Measurements from ENCODE around the gene HUNK. TPM values are rescaled to one million over a fixed set of nuclear protein-coding genes. Genes with fewer than 3 reads are reported as not detected.

The HUNK gene
- polyA plus RNA-seq, 1 donor: 9.1 TPM

- WGBS (ENCODE audit: insufficient coverage, low lambda C conversion rate): no CpG with 5 or more reads among the region's 3 CpGs
Observed at GRCh38 chr21:32009263-32009662, 136.4 kb downstream of the HUNK start.

GRCh38 chr21:32015461-32016139, 142.8 kb downstream of the HUNK start:
- H3K9me3 ChIP-seq (ENCODE audit: control insufficient read depth, low read depth, low read length): no peaks in the 10 kb centered on the region
- H3K4me1 ChIP-seq (ENCODE audit: control insufficient read depth, insufficient read depth, low read length): no peaks in the 10 kb centered on the region
- no peaks in the 10 kb centered on the region for H3K27me3 ChIP-seq (ENCODE audit: control insufficient read depth, insufficient read depth, low read length)
- no peaks in the 10 kb centered on the region for H3K36me3 ChIP-seq (ENCODE audit: control insufficient read depth, insufficient read depth, low read length)
- DNase-seq: no peak
- H3K27ac ChIP-seq (ENCODE audit: low read length): no peak overlapping the region
- WGBS (ENCODE audit: insufficient coverage, low lambda C conversion rate): 86% methylated on average over 2 of the region's 7 CpGs
- H3K4me3 ChIP-seq (ENCODE audit: low read length): no peak overlapping the region

More at GRCh38 chr21:32009263-32009662, 136.4 kb downstream of the HUNK start:
- Histone ChIP-seq H3K9me3 (ENCODE audit: control insufficient read depth, low read depth, low read length) (no peaks in the 10 kb centered on the region), H3K4me1 (ENCODE audit: control insufficient read depth, insufficient read depth, low read length) (no peaks in the 10 kb centered on the region), H3K27ac (ENCODE audit: low read length) (no peak overlapping the region), H3K27me3 (ENCODE audit: control insufficient read depth, insufficient read depth, low read length) (no peaks in the 10 kb centered on the region), H3K4me3 (ENCODE audit: low read length) (no peak overlapping the region), H3K36me3 (ENCODE audit: control insufficient read depth, insufficient read depth, low read length) (no peaks in the 10 kb centered on the region)
- DNase-seq: no peak

GRCh38 chr21:32018381-32018780, 145.6 kb downstream of the HUNK start:
- Histone ChIP-seq H3K27me3 (ENCODE audit: control insufficient read depth, insufficient read depth, low read length) (no peaks in the 10 kb centered on the region), H3K4me3 (ENCODE audit: low read length) (no peak overlapping the region), H3K27ac (ENCODE audit: low read length) (no peak overlapping the region), H3K4me1 (ENCODE audit: control insufficient read depth, insufficient read depth, low read length) (no peaks in the 10 kb centered on the region), H3K36me3 (ENCODE audit: control insufficient read depth, insufficient read depth, low read length) (no peaks in the 10 kb centered on the region), H3K9me3 (ENCODE audit: control insufficient read depth, low read depth, low read length) (no peaks in the 10 kb centered on the region)
- DNase-seq: no peak
- no CpG with 5 or more reads among the region's 3 CpGs for WGBS (ENCODE audit: insufficient coverage, low lambda C conversion rate)

GRCh38 chr21:32020564-32020963, 147.7 kb downstream of the HUNK start:
- Histone ChIP-seq H3K36me3 (ENCODE audit: control insufficient read depth, insufficient read depth, low read length) (no peaks in the 10 kb centered on the region), H3K27me3 (ENCODE audit: control insufficient read depth, insufficient read depth, low read length) (no peaks in the 10 kb centered on the region)
- WGBS (ENCODE audit: insufficient coverage, low lambda C conversion rate): no CpG with 5 or more reads among the region's 5 CpGs

GRCh38 chr21:32021319-32021994, 148.6 kb downstream of the HUNK start:
- Histone ChIP-seq H3K36me3 (ENCODE audit: control insufficient read depth, insufficient read depth, low read length) (no peaks in the 10 kb centered on the region), H3K27me3 (ENCODE audit: control insufficient read depth, insufficient read depth, low read length) (no peaks in the 10 kb centered on the region), H3K27ac (ENCODE audit: low read length) (no peak overlapping the region), H3K9me3 (ENCODE audit: control insufficient read depth, low read depth, low read length) (no peaks in the 10 kb centered on the region), H3K4me1 (ENCODE audit: control insufficient read depth, insufficient read depth, low read length) (no peaks in the 10 kb centered on the region), H3K4me3 (ENCODE audit: low read length) (no peak overlapping the region)
- no CpG with 5 or more reads among the region's 12 CpGs for WGBS (ENCODE audit: insufficient coverage, low lambda C conversion rate)
- no peak for DNase-seq

More at GRCh38 chr21:32020564-32020963, 147.7 kb downstream of the HUNK start:
- DNase-seq: no peak
- H3K9me3 ChIP-seq (ENCODE audit: control insufficient read depth, low read depth, low read length): no peaks in the 10 kb centered on the region
- no peaks in the 10 kb centered on the region for H3K4me1 ChIP-seq (ENCODE audit: control insufficient read depth, insufficient read depth, low read length)
- H3K4me3 ChIP-seq (ENCODE audit: low read length): no peak overlapping the region
- no peak overlapping the region for H3K27ac ChIP-seq (ENCODE audit: low read length)

GRCh38 chr21:32022146-32022545, 149.3 kb downstream of the HUNK start:
- DNase-seq: no peak
- H3K4me1 ChIP-seq (ENCODE audit: control insufficient read depth, insufficient read depth, low read length): no peaks in the 10 kb centered on the region
- H3K9me3 ChIP-seq (ENCODE audit: control insufficient read depth, low read depth, low read length): no peaks in the 10 kb centered on the region
- no peaks in the 10 kb centered on the region for H3K36me3 ChIP-seq (ENCODE audit: control insufficient read depth, insufficient read depth, low read length)
- WGBS (ENCODE audit: insufficient coverage, low lambda C conversion rate): 100% methylated on average over 1 of the region's 6 CpGs
- H3K4me3 ChIP-seq (ENCODE audit: low read length): no peak overlapping the region
- no peaks in the 10 kb centered on the region for H3K27me3 ChIP-seq (ENCODE audit: control insufficient read depth, insufficient read depth, low read length)
- no peak overlapping the region for H3K27ac ChIP-seq (ENCODE audit: low read length)

GRCh38 chr21:32030146-32030652, 157.4 kb downstream of the HUNK start:
- Histone ChIP-seq H3K4me1 (ENCODE audit: control insufficient read depth, insufficient read depth, low read length) (no peaks in the 10 kb centered on the region), H3K9me3 (ENCODE audit: control insufficient read depth, low read depth, low read length) (no peaks in the 10 kb centered on the region)

GRCh38 chr21:32034850-32035249, 162.0 kb downstream of the HUNK start:
- H3K27me3 ChIP-seq (ENCODE audit: control insufficient read depth, insufficient read depth, low read length): no peaks in the 10 kb centered on the region
- no peak overlapping the region for H3K4me3 ChIP-seq (ENCODE audit: low read length)
- no peak for DNase-seq
- H3K4me1 ChIP-seq (ENCODE audit: control insufficient read depth, insufficient read depth, low read length): no peaks in the 10 kb centered on the region
- H3K9me3 ChIP-seq (ENCODE audit: control insufficient read depth, low read depth, low read length): no peaks in the 10 kb centered on the region
- H3K27ac ChIP-seq (ENCODE audit: low read length): no peak overlapping the region
- no peaks in the 10 kb centered on the region for H3K36me3 ChIP-seq (ENCODE audit: control insufficient read depth, insufficient read depth, low read length)
- no CpG with 5 or more reads among the region's 5 CpGs for WGBS (ENCODE audit: insufficient coverage, low lambda C conversion rate)

More at GRCh38 chr21:32030146-32030652, 157.4 kb downstream of the HUNK start:
- no peaks in the 10 kb centered on the region for H3K36me3 ChIP-seq (ENCODE audit: control insufficient read depth, insufficient read depth, low read length)
- no peak overlapping the region for H3K27ac ChIP-seq (ENCODE audit: low read length)
- H3K4me3 ChIP-seq (ENCODE audit: low read length): no peak overlapping the region
- DNase-seq: no peak
- H3K27me3 ChIP-seq (ENCODE audit: control insufficient read depth, insufficient read depth, low read length): no peaks in the 10 kb centered on the region
- 70% methylated on average over 3 of the region's 7 CpGs for WGBS (ENCODE audit: insufficient coverage, low lambda C conversion rate)

GRCh38 chr21:32035617-32036016, 162.8 kb downstream of the HUNK start:
- no CpG with 5 or more reads among the region's 2 CpGs for WGBS (ENCODE audit: insufficient coverage, low lambda C conversion rate)
- no peaks in the 10 kb centered on the region for H3K9me3 ChIP-seq (ENCODE audit: control insufficient read depth, low read depth, low read length)

GRCh38 chr21:32036756-32037155, 163.9 kb downstream of the HUNK start:
- DNase-seq: no peak
- no peak overlapping the region for H3K27ac ChIP-seq (ENCODE audit: low read length)
- H3K4me3 ChIP-seq (ENCODE audit: low read length): no peak overlapping the region
- no peaks in the 10 kb centered on the region for H3K4me1 ChIP-seq (ENCODE audit: control insufficient read depth, insufficient read depth, low read length)
- no peaks in the 10 kb centered on the region for H3K36me3 ChIP-seq (ENCODE audit: control insufficient read depth, insufficient read depth, low read length)
- WGBS (ENCODE audit: insufficient coverage, low lambda C conversion rate): no CpG with 5 or more reads among the region's 2 CpGs
- H3K9me3 ChIP-seq (ENCODE audit: control insufficient read depth, low read depth, low read length): no peaks in the 10 kb centered on the region
- H3K27me3 ChIP-seq (ENCODE audit: control insufficient read depth, insufficient read depth, low read length): no peaks in the 10 kb centered on the region

More at GRCh38 chr21:32035617-32036016, 162.8 kb downstream of the HUNK start:
- Histone ChIP-seq H3K36me3 (ENCODE audit: control insufficient read depth, insufficient read depth, low read length) (no peaks in the 10 kb centered on the region), H3K4me1 (ENCODE audit: control insufficient read depth, insufficient read depth, low read length) (no peaks in the 10 kb centered on the region), H3K27ac (ENCODE audit: low read length) (no peak overlapping the region), H3K27me3 (ENCODE audit: control insufficient read depth, insufficient read depth, low read length) (no peaks in the 10 kb centered on the region), H3K4me3 (ENCODE audit: low read length) (no peak overlapping the region)
- no peak for DNase-seq

All from large intestine (tissue), 3 donors.